Right lobe of liver (tissue), 6 donors: ENCODE data around the gene PHLDB2. TPM values are rescaled to one million over a fixed set of nuclear protein-coding genes. Genes with fewer than 3 reads are reported as not detected.

Experiments used
- ATAC-seq, 4 donors: fragments of 200-7000 bp; cut with Tn5 transposase; one replicate each; pipeline ENCODE4 v1.9.1; 2020; ENCODE audit warnings: mild to moderate bottlenecking in 4 of 4, moderate library complexity in 4 of 4
- DNase-seq, 3 donors: peaks; one replicate each; pipeline ENCODE4 v3.0.0-alpha.2; 2020
- H3K27ac ChIP-seq, 3 donors: fragments of 200-600 bp; one replicate each; pipeline ENCODE4 v1.8.0; 2022
- H3K27me3 ChIP-seq, 2 donors: fragments of 200-600 bp; one replicate each; pipeline ENCODE4 v1.8.0; 2022
- H3K36me3 ChIP-seq, 4 donors: fragments of 200-600 bp; sonication (generic) in 1 of 4; one replicate each; pipeline versions ENCODE4 v1.5.1 to v1.8.0; 2017 to 2022; ENCODE audit warnings: control low read depth in 1 of 4
- H3K4me1 ChIP-seq, 4 donors: fragments of 200-600 bp; sonication (generic) in 1 of 4; one replicate each; pipeline versions ENCODE4 v1.5.1 to v1.8.0; 2017 to 2022; ENCODE audit warnings: control low read depth in 1 of 4
- H3K4me3 ChIP-seq, 3 donors: fragments of 200-600 bp; one replicate each; pipeline ENCODE4 v1.8.0; 2022
- H3K9me3 ChIP-seq, 4 donors: fragments of 200-600 bp; sonication (generic) in 1 of 4; one replicate each; pipeline versions ENCODE4 v1.5.1 to v1.8.0; 2017 to 2022; ENCODE audit warnings: control low read depth in 1 of 4
- POLR2A ChIP-seq: fragments of 450-650 bp; IDR thresholded peaks from one replicate; pipeline ENCODE4 v1.6.1; 2017; ENCODE audit warnings: antibody characterized with exemption, mild to moderate bottlenecking
- WGBS: methylation state at CpG from one replicate; pipeline ENCODE4 v1.1.6; 2018; ENCODE audit warnings: low coverage, low lambda C conversion rate; ENCODE audit not compliant: insufficient coverage; ENCODE audit errors: missing lambda C conversion rate; 5-methylcytosine and 5-hydroxymethylcytosine counted together
- intact Hi-C, 2 donors: fragments of 100-400 bp; cut with DNase I; formaldehyde crosslinking; loops; one replicate each; pipeline versions ENCODE4 v1.11.2 to v1.14.1; 2022
- total RNA-seq, 6 experiments: library from RNA; depleted of rRNA in 2 of 6; stranded (reverse); fragments of >200 nt in 2 of 6; fragmentation: NEBNext Ultra II Directional in 3 of 6; extraction: Animal tissue kit (Norgen Biotek cat#: 25700) in 3 of 6; gene quantifications; one replicate each; pipeline versions ENCODE4 v1.1.0 to v1.2.4, GENCODE V29; 2016 to 2023
- TF ChIP-seq, protein P1 (sequence below), 4 donors: fragments of 200-600 bp in 3 of 4; fragments of 450-650 bp in 1 of 4; IDR thresholded peaks; one replicate each; pipeline versions ENCODE4 v1.5.1 to v1.8.0; 2016 to 2022; ENCODE audit warnings: antibody characterized with exemption in 4 of 4, mild to moderate bottlenecking in 2 of 4
- donor health status: DM: no; HTN: yes; CAD: no.
- donor health status: DM: no; HTN: no; CAD: no.
- donor health status: DM: no; HTN: no; CAD: no.
- donor health status: DM: no; HTN: yes; CAD: no.
- donor health status: DM: no; HTN: yes; CAD: no.

PHLDB2 gene
- total RNA-seq, 6 experiments from 2014 or later = 21.9 to 40.6 (median 31.2) TPM

DNA sequence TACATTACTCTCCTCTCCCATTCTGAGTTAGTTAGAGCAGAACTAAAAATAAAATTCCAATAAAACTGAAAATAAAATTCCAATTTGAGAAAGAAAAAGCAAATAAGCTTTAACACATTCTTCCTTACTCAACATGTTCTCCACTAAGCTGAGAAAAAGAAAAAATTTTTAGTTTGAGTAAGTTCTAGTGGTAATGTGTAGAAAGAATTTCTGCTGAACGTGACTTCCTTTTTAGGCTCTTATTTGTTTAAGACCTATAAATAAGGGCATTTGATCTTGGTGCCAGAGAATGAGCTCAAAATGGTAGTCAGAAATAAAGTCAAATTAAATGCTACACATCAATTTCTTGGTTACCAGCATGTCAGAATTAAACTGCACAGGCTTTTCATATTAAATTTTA is 62.1 kb downstream of the PHLDB2 start:
- WGBS = 55% methylated on average over 1 of the region's 1 CpG

DNA sequence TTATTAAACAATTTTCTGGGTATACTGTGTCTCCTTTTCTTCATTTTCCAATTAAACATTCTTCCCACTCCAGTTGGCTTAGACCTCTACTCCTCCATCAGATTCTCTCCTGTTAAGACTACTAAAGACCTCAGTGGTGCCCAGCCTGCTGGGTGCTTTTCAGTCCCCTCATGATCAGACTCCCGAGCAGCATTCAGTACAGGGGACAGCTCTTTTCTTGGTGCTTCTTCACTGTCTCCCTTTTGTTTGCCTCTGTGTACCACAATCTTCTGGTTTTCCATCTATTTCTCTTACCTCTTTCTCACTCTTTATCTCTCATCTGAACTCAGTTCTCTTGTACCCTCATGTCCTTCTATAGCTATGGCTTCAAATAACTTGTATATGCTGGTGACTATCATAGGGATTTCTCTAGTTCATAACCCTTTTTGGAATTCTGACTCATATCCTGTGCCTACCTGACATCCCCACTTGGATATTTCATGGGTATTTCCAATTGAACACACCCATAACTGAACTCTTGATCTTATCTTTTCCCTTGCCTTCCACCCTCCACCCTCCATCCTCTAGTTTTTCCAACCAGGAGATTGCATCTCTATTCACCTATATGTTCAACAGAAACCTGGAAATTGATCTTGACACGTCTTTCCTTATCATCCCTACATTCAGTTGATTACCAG is 64.2 kb downstream of the PHLDB2 start:
- DNase-seq (no peak), ATAC-seq (peak in 1 of 4 donors; percentile 33)
- H3K27ac ChIP-seq = peak overlapping the region; percentile 68 to 78 (median 72)
- H3K27me3 ChIP-seq = no peaks in the 10 kb centered on the region
- intact Hi-C loops = no loop called here
- H3K4me3 ChIP-seq = no peak overlapping the region
- H3K36me3 ChIP-seq = peaks cover 0 to 24% (median 0%) of the 10 kb centered on the region in 4 donors
- 32% methylated on average over 2 of the region's 2 CpGs for WGBS
- no peaks in the 10 kb centered on the region for H3K9me3 ChIP-seq
- TF ChIP-seq POLR2A = no peak
- TF ChIP-seq, protein P1, sequence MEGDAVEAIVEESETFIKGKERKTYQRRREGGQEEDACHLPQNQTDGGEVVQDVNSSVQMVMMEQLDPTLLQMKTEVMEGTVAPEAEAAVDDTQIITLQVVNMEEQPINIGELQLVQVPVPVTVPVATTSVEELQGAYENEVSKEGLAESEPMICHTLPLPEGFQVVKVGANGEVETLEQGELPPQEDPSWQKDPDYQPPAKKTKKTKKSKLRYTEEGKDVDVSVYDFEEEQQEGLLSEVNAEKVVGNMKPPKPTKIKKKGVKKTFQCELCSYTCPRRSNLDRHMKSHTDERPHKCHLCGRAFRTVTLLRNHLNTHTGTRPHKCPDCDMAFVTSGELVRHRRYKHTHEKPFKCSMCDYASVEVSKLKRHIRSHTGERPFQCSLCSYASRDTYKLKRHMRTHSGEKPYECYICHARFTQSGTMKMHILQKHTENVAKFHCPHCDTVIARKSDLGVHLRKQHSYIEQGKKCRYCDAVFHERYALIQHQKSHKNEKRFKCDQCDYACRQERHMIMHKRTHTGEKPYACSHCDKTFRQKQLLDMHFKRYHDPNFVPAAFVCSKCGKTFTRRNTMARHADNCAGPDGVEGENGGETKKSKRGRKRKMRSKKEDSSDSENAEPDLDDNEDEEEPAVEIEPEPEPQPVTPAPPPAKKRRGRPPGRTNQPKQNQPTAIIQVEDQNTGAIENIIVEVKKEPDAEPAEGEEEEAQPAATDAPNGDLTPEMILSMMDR (IDR thresholded peaks at IDR 0.05) = no peak
- H3K4me1 ChIP-seq = peaks cover 0 to 14% (median 5%) of the 10 kb centered on the region in 4 donors

More for the DNA sequence above, 62.1 kb downstream of the PHLDB2 start:
- ATAC-seq (no peak), DNase-seq (no peak)
- Histone ChIP-seq H3K27ac (peak overlapping the region in 1 of 3 donors; percentile 7), H3K4me3 (no peak overlapping the region), H3K27me3 (no peaks in the 10 kb centered on the region), H3K4me1 (peaks cover 0 to 14% (median 7%) of the 10 kb centered on the region in 4 donors), H3K36me3 (peaks cover 0 to 32% (median 0%) of the 10 kb centered on the region in 4 donors), H3K9me3 (no peaks in the 10 kb centered on the region)
- intact Hi-C loops = no loop called here
- TF ChIP-seq POLR2A = no peak
- TF ChIP-seq, protein P1 (IDR thresholded peaks at IDR 0.05) = no peak

DNA sequence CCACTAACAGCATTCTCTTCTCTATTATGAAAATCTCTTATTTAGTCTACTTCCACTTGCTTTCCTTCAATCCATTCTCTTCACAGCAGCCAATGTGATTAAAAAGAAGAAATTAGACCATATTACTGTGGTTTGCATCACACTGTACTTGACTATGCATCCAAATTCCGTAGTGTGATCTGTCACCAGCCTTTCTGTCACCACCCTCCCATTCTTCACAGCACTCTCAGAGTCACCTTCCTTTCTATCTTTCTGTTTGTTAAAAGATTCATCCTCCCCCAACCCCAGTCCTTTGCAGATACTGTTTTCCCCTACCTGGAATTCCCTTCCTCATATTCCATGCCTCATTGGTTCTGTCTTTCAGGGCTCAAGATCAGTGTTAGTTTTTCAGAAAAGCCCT is 64.7 kb downstream of the PHLDB2 start:
- peak overlapping the region; percentile 68 to 78 (median 72) for H3K27ac ChIP-seq
- H3K4me1 ChIP-seq = peaks cover 0 to 12% (median 4%) of the 10 kb centered on the region in 4 donors
- peak in 1 of 4 donors; percentile 2 for ATAC-seq
- H3K4me3 ChIP-seq = no peak overlapping the region
- WGBS = no CpG with 5 or more reads among the region's 1 CpG
- DNase-seq = no peak
- no peaks in the 10 kb centered on the region for H3K27me3 ChIP-seq
- intact Hi-C loops = no loop called here
- H3K36me3 ChIP-seq = peaks cover 0 to 19% (median 0%) of the 10 kb centered on the region in 4 donors
- H3K9me3 ChIP-seq = no peaks in the 10 kb centered on the region
- TF ChIP-seq POLR2A = no peak
- TF ChIP-seq, protein P1 (IDR thresholded peaks at IDR 0.05) = no peak

DNA sequence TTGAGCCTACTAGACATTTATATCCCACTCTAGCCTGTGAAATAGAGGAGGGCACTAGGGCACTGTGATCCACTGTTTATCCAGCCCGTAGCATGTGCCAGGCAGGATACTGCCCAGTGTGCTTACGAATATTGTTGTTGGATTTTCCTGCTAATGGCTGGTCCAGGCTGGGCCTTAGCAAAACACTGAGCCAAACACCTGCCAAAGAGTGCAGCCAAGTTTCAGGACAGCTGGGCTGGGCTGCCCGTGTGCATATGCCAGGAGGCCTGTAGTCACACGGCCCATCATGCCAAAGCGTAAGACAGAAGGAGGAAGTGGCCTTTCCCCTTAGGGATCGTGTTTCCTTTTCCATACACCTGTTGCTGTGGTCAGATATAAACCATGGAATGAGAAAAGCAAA is 65.2 kb downstream of the PHLDB2 start:
- no peak overlapping the region for H3K4me3 ChIP-seq
- H3K9me3 ChIP-seq = no peaks in the 10 kb centered on the region
- TF ChIP-seq, protein P1 (IDR thresholded peaks at IDR 0.05) = no peak
- no peak for TF ChIP-seq POLR2A
- WGBS = 20% methylated on average over 6 of the region's 6 CpGs
- peak overlapping the region; percentile 68 to 78 (median 72) for H3K27ac ChIP-seq
- no peaks in the 10 kb centered on the region for H3K27me3 ChIP-seq
- peaks cover 0 to 8% (median 3%) of the 10 kb centered on the region in 4 donors for H3K4me1 ChIP-seq
- DNase-seq (peak; percentile 76 to 90 (median 86)), ATAC-seq (peak; percentile 92 to 98 (median 96))
- intact Hi-C loops = no loop called here
- peaks cover 0 to 14% (median 0%) of the 10 kb centered on the region in 4 donors for H3K36me3 ChIP-seq
